Upper lobe of left lung (tissue), 6 donors: ENCODE data around the gene SPINDOC. TPM values are rescaled to one million over a fixed set of nuclear protein-coding genes. Genes with fewer than 3 reads are reported as not detected.

Source experiments
- ATAC-seq, 2 donors: fragments of 200-7000 bp; cut with Tn5 transposase; one replicate each; pipeline ENCODE4 v1.9.1; 2022; ENCODE audit warnings: mild to moderate bottlenecking in 2 of 2, moderate library complexity in 2 of 2; ENCODE audit not compliant: low FRiP score in 2 of 2
- DNase-seq, 2 donors: peaks; one replicate each; pipeline ENCODE4 v3.0.0-alpha.2; 2019 to 2020
- H3K27ac ChIP-seq, 4 donors: fragments of 200-600 bp; sonication (generic); one replicate each; pipeline ENCODE4 v1.5.1; 2016 to 2019
- H3K27me3 ChIP-seq, 4 donors: fragments of 200-600 bp; sonication (generic); one replicate each; pipeline ENCODE4 v1.5.1; 2017 to 2019
- H3K36me3 ChIP-seq, 4 donors: fragments of 200-600 bp; sonication (generic); one replicate each; pipeline ENCODE4 v1.5.1; 2016 to 2019
- H3K4me1 ChIP-seq, 4 donors: fragments of 200-600 bp; sonication (generic); one replicate each; pipeline ENCODE4 v1.5.1; 2018 to 2019
- H3K4me3 ChIP-seq, 4 donors: fragments of 200-600 bp; sonication (generic); one replicate each; pipeline ENCODE4 v1.5.1; 2017 to 2019; ENCODE audit warnings: mild to moderate bottlenecking in 2 of 4, moderate library complexity in 1 of 4
- H3K9me3 ChIP-seq, 4 donors: fragments of 200-600 bp; sonication (generic); one replicate each; pipeline ENCODE4 v1.5.1; 2018 to 2019
- CTCF ChIP-seq, 6 experiments: fragments of 450-650 bp in 4 of 6; fragments of 200-600 bp in 2 of 6; sonication (generic) in 2 of 6; IDR thresholded peaks; one replicate each; pipeline ENCODE4 v1.5.1; 2016 to 2019; ENCODE audit warnings: antibody characterized with exemption in 6 of 6
- EP300 ChIP-seq, 4 donors: sonication (generic); formaldehyde crosslinking; IDR thresholded peaks; one replicate each; pipeline ENCODE4 v1.5.1; 2017; ENCODE audit warnings: antibody characterized with exemption in 4 of 4, control low read depth in 2 of 4
- POLR2A ChIP-seq, 4 donors: fragments of 450-650 bp; IDR thresholded peaks; one replicate each; pipeline ENCODE4 v1.5.1; 2016 to 2017; ENCODE audit warnings: antibody characterized with exemption in 4 of 4, mild to moderate bottlenecking in 2 of 4
- POLR2AphosphoS5 ChIP-seq, 2 donors: sonication (generic); formaldehyde crosslinking; IDR thresholded peaks; one replicate each; pipeline ENCODE4 v1.5.1; 2017; ENCODE audit warnings: antibody characterized with exemption in 2 of 2
- WGBS, 2 donors: methylation state at CpG; one replicate each; pipeline ENCODE4 v1.1.5; 2017 to 2018; 5-methylcytosine and 5-hydroxymethylcytosine counted together
- total RNA-seq, 6 donors: library from RNA; depleted of rRNA in 4 of 6; stranded (reverse); fragments of >200 nt in 4 of 6; gene quantifications; one replicate each; pipeline versions ENCODE4 v1.1.0 to v1.2.1, GENCODE V29; 2016 to 2021
- donor health status: DM: no; HTN: no; CAD: no; lungs with moderate emphysema.
- donor health status: DM: no; HTN: yes; CAD: no; lungs with severe emphysema.

Gene SPINDOC
- total RNA-seq, 6 donors from 2014 or later, result 9.0 to 22.5 (median 16.3) TPM

GRCh38 chr11:63775191-63775590 is 38.1 kb upstream of the SPINDOC start:
- DNase-seq (no peak), ATAC-seq (no peak)
- Histone ChIP-seq H3K9me3 (no peaks in the 10 kb centered on the region), H3K4me3 (no peak overlapping the region), H3K27ac (no peak overlapping the region), H3K36me3 (no peaks in the 10 kb centered on the region), H3K27me3 (no peaks in the 10 kb centered on the region), H3K4me1 (peaks cover 0 to 8% (median 6%) of the 10 kb centered on the region in 4 donors)
- TF ChIP-seq POLR2AphosphoS5 (IDR thresholded peaks at IDR 0.05) (no peak), CTCF (IDR thresholded peaks at IDR 0.05) (no peak), EP300 (IDR thresholded peaks at IDR 0.05) (no peak), POLR2A (IDR thresholded peaks at IDR 0.05) (no peak)
- 65 to 85% methylated on average over 3 of the region's 3 CpGs for WGBS, 2 donors

- no peak overlapping the region for H3K4me3 ChIP-seq
- ATAC-seq (no peak), DNase-seq (no peak)
- peak overlapping the region in 1 of 4 donors; percentile 2 for H3K27ac ChIP-seq
- WGBS, 2 donors, result 39 to 40% methylated on average over 2 of the region's 2 CpGs
- H3K36me3 ChIP-seq, result no peaks in the 10 kb centered on the region
- no peaks in the 10 kb centered on the region for H3K9me3 ChIP-seq
- H3K27me3 ChIP-seq, result no peaks in the 10 kb centered on the region
- no peak for TF ChIP-seq POLR2AphosphoS5 (IDR thresholded peaks at IDR 0.05)
- TF ChIP-seq CTCF (IDR thresholded peaks at IDR 0.05), result no peak
- no peak for TF ChIP-seq EP300 (IDR thresholded peaks at IDR 0.05)
- no peak for TF ChIP-seq POLR2A (IDR thresholded peaks at IDR 0.05)
- H3K4me1 ChIP-seq, result peaks cover 0 to 5% (median under 1%) of the 10 kb centered on the region in 4 donors
These were observed 34.2 kb upstream of the SPINDOC start for GRCh38 chr11:63779039-63779438.

GRCh38 chr11:63782749-63783148 is 30.5 kb upstream of the SPINDOC start:
- 94 to 96% methylated on average over 6 of the region's 6 CpGs for WGBS, 2 donors
- ATAC-seq, result no peak
- Histone ChIP-seq H3K4me3 (no peak overlapping the region), H3K27me3 (no peaks in the 10 kb centered on the region), H3K9me3 (no peaks in the 10 kb centered on the region), H3K36me3 (no peaks in the 10 kb centered on the region), H3K4me1 (peaks cover 0 to 8% (median 4%) of the 10 kb centered on the region in 4 donors), H3K27ac (no peak overlapping the region)
- no peak for TF ChIP-seq EP300 (IDR thresholded peaks at IDR 0.05)
- TF ChIP-seq CTCF (IDR thresholded peaks at IDR 0.05), result no peak
- TF ChIP-seq POLR2A (IDR thresholded peaks at IDR 0.05), result no peak
- TF ChIP-seq POLR2AphosphoS5 (IDR thresholded peaks at IDR 0.05), result no peak
- DNase-seq, result no peak

- no peak overlapping the region for H3K4me3 ChIP-seq
- ATAC-seq, result peak in 1 of 2 donors; percentile 51
- WGBS, 2 donors, result 41% methylated on average over 7 of the region's 7 CpGs
- TF ChIP-seq POLR2AphosphoS5 (IDR thresholded peaks at IDR 0.05) (no peak), POLR2A (IDR thresholded peaks at IDR 0.05) (no peak), EP300 (IDR thresholded peaks at IDR 0.05) (no peak), CTCF (IDR thresholded peaks at IDR 0.05) (no peak)
- peak overlapping the region in 3 of 4 donors; percentile 17 to 52 (median 34) for H3K27ac ChIP-seq
- no peaks in the 10 kb centered on the region for H3K27me3 ChIP-seq
- DNase-seq, result peak in 1 of 2 donors; percentile 60
- no peaks in the 10 kb centered on the region for H3K36me3 ChIP-seq
- H3K4me1 ChIP-seq, result peaks cover 0 to 8% (median 4%) of the 10 kb centered on the region in 4 donors
- no peaks in the 10 kb centered on the region for H3K9me3 ChIP-seq
These were observed 29.2 kb upstream of the SPINDOC start for GRCh38 chr11:63783925-63784592.

GRCh38 chr11:63785823-63786222 is 27.4 kb upstream of the SPINDOC start:
- TF ChIP-seq CTCF (IDR thresholded peaks at IDR 0.05), result no peak
- no peak for TF ChIP-seq POLR2AphosphoS5 (IDR thresholded peaks at IDR 0.05)
- peaks cover 0 to 3% (median under 1%) of the 10 kb centered on the region in 4 donors for H3K9me3 ChIP-seq
- 57 to 71% methylated on average over 1 of the region's 1 CpG for WGBS, 2 donors
- H3K4me3 ChIP-seq, result no peak overlapping the region
- H3K4me1 ChIP-seq, result peaks cover 0 to 8% (median 4%) of the 10 kb centered on the region in 4 donors
- H3K36me3 ChIP-seq, result no peaks in the 10 kb centered on the region
- DNase-seq (no peak), ATAC-seq (no peak)
- H3K27ac ChIP-seq, result no peak overlapping the region
- H3K27me3 ChIP-seq, result no peaks in the 10 kb centered on the region
